Suprapubic skin (tissue), 4 donors: ENCODE data around the gene CCDC38.

Source experiments
- EP300 ChIP-seq: sonication (generic); formaldehyde crosslinking; IDR thresholded peaks from one replicate; pipeline ENCODE4 v1.6.1; 2017; ENCODE audit warnings: antibody characterized with exemption
- POLR2A ChIP-seq, 2 donors: fragments of 450-650 bp; IDR thresholded peaks; one replicate each; pipeline ENCODE4 v1.6.1; 2017; ENCODE audit warnings: antibody characterized with exemption in 2 of 2, mild to moderate bottlenecking in 2 of 2, moderate library complexity in 2 of 2
- POLR2AphosphoS5 ChIP-seq, 3 donors: sonication (generic); formaldehyde crosslinking; IDR thresholded peaks; one replicate each; pipeline ENCODE4 v1.6.1; 2017; ENCODE audit warnings: antibody characterized with exemption in 3 of 3

GRCh38 chr12:95884998-95885397, 57.4 kb downstream of the CCDC38 start:
- TF ChIP-seq EP300: no peak
- no peak for TF ChIP-seq POLR2AphosphoS5 (IDR thresholded peaks at IDR 0.05)
- TF ChIP-seq POLR2A (IDR thresholded peaks at IDR 0.05): no peak
